ENCODE measurements around the gene PPT2.

DNA sequence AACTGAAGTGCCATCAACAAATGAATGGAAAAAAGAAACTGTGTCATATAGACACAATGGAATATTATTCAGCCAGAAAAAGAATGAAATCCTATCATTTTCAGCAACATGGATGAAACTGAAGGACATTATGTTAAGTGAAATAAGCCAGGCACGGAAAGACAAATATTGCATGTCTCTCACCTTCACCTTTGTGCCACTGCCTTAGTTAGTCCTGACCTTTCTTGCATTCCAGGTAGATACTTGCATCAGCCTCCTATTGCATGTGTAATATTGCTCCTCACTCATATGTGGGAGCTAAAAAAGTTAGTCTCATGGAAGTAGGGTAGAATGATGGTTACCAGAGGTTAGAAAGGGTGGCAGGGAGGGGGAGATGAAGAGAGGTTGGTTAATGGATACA, 55.1 kb downstream of the PPT2 start:
- TF ChIP-seq, protein P1, sequence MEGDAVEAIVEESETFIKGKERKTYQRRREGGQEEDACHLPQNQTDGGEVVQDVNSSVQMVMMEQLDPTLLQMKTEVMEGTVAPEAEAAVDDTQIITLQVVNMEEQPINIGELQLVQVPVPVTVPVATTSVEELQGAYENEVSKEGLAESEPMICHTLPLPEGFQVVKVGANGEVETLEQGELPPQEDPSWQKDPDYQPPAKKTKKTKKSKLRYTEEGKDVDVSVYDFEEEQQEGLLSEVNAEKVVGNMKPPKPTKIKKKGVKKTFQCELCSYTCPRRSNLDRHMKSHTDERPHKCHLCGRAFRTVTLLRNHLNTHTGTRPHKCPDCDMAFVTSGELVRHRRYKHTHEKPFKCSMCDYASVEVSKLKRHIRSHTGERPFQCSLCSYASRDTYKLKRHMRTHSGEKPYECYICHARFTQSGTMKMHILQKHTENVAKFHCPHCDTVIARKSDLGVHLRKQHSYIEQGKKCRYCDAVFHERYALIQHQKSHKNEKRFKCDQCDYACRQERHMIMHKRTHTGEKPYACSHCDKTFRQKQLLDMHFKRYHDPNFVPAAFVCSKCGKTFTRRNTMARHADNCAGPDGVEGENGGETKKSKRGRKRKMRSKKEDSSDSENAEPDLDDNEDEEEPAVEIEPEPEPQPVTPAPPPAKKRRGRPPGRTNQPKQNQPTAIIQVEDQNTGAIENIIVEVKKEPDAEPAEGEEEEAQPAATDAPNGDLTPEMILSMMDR (IDR thresholded peaks at IDR 0.05), result no peak
- no peak for TF ChIP-seq POLR2A (IDR thresholded peaks at IDR 0.05)
